DOHH2 (cell line): ENCODE data around the gene GRIN2A.

Experiments
- H3F3A ChIP-seq: fragments of 200-600 bp; sonication (generic), shearing (Covaris generic); 2 replicates; pipeline ENCODE4 v1.6.0; 2016; ENCODE audit warnings: antibody characterized with exemption, mild to moderate bottlenecking; ENCODE audit not compliant: control insufficient read depth, insufficient read depth
- H3K27ac ChIP-seq: fragments of 200-600 bp; sonication (generic); 2 replicates; pipeline ENCODE4 v1.5.1; 2014; ENCODE audit warnings: low read depth, mild to moderate bottlenecking, low read length, moderate library complexity
- H3K27me3 ChIP-seq: fragments of 200-600 bp; sonication (generic); 2 replicates; pipeline ENCODE4 v1.6.1; 2014; ENCODE audit warnings: mild to moderate bottlenecking, low read length, mixed read lengths; ENCODE audit not compliant: control insufficient read depth
- H3K36me3 ChIP-seq: fragments of 200-600 bp; sonication (generic); 2 replicates; pipeline ENCODE4 v1.6.1; 2014; ENCODE audit warnings: mild to moderate bottlenecking, low read length, moderate library complexity, mixed read lengths; ENCODE audit not compliant: control insufficient read depth
- H3K4me1 ChIP-seq: fragments of 200-600 bp; sonication (generic); 2 replicates; pipeline ENCODE4 v1.6.1; 2014; ENCODE audit warnings: mild to moderate bottlenecking, low read length, mixed read lengths; ENCODE audit not compliant: control insufficient read depth
- H3K4me2 ChIP-seq: fragments of 200-600 bp; sonication (generic); 2 replicates; pipeline ENCODE4 v1.6.0; 2014; ENCODE audit warnings: mild to moderate bottlenecking, low read length, moderate library complexity
- H3K4me3 ChIP-seq: fragments of 200-600 bp; sonication (generic); 2 replicates; pipeline ENCODE4 v1.5.1; 2014; ENCODE audit warnings: mild to moderate bottlenecking, low read length, mixed read lengths
- H3K79me2 ChIP-seq: fragments of 200-600 bp; sonication (generic); 2 replicates; pipeline ENCODE4 v1.6.1; 2014; ENCODE audit warnings: mild to moderate bottlenecking, low read length, mixed read lengths; ENCODE audit not compliant: control insufficient read depth
- H3K9me2 ChIP-seq: fragments of 200-600 bp; sonication (generic); replicated peaks from 2 replicates; pipeline ENCODE4 v1.6.1; 2014; ENCODE audit warnings: mild to moderate bottlenecking, low read length, mixed read lengths; ENCODE audit not compliant: control insufficient read depth
- H3K9me3 ChIP-seq: fragments of 200-600 bp; sonication (generic); 2 replicates; pipeline ENCODE4 v1.6.1; 2014; ENCODE audit warnings: antibody characterized with exemption, low read length, mixed read lengths; ENCODE audit not compliant: control insufficient read depth, insufficient read depth
- H4K20me1 ChIP-seq: fragments of 200-600 bp; sonication (generic); 2 replicates; pipeline ENCODE4 v1.6.0; 2014; ENCODE audit warnings: low read depth, mild to moderate bottlenecking, antibody characterized with exemption, low read length, moderate library complexity; ENCODE audit not compliant: control insufficient read depth, insufficient read depth
- EZH2phosphoT487 ChIP-seq: fragments of 200-600 bp; sonication (generic); IDR thresholded peaks from 2 replicates; pipeline ENCODE4 v1.6.1; 2017; ENCODE audit warnings: borderline replicate concordance, mild to moderate bottlenecking, antibody characterized with exemption, low read length, moderate library complexity, mixed read lengths
- TF ChIP-seq, protein P1 (sequence below): fragments of 200-600 bp; sonication (generic); IDR thresholded peaks from one replicate; pipeline ENCODE4 v1.5.1; 2014; ENCODE audit warnings: antibody characterized with exemption, mild to moderate bottlenecking, low read depth, low read length; ENCODE audit not compliant: poor library complexity, severe bottlenecking

The GRIN2A gene

DNA sequence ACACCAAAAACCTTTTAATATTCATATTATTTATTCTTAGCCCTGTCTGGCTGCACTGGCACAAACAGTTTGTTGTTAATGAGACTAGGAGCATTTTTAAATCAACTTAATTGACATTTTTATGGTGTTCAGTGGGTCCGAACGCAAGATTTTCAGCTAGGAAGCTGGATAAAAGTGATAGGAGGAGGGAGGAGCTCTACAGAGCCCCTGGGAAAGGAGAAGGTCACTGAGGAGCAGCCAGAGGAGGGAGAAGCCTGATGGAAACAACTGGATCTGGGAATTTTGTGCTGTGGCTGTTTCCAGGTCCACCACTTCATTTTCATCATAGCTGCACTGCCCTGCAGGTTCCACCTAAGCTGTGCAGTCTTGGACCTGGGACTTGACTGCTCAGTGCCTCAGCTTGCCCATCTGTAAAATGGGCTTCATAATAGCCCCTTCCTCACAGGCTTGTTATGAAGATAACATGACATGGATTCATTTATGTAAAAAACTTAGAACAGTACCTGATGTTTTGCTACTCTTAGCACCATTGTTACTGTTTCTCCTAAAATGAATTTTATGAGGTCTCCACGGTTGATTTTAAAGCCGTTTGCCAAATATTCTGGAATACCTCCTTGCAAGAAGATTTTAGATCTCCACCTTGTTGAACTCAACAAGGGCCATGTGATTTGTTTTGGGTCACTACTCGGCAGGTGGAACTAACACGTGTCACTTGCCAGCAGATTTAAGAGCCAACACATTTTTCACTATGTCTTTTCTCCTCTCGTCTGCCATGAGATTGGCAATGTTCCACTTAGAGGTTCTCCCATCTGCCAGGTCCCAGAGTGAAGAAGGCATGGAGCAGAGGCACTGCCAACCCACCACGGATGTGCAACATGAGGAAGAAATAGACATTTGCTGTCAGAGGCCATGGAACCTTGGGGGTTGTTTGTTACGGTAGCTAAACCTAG, 18.7 kb upstream of the GRIN2A start:
- TF ChIP-seq, protein P1, sequence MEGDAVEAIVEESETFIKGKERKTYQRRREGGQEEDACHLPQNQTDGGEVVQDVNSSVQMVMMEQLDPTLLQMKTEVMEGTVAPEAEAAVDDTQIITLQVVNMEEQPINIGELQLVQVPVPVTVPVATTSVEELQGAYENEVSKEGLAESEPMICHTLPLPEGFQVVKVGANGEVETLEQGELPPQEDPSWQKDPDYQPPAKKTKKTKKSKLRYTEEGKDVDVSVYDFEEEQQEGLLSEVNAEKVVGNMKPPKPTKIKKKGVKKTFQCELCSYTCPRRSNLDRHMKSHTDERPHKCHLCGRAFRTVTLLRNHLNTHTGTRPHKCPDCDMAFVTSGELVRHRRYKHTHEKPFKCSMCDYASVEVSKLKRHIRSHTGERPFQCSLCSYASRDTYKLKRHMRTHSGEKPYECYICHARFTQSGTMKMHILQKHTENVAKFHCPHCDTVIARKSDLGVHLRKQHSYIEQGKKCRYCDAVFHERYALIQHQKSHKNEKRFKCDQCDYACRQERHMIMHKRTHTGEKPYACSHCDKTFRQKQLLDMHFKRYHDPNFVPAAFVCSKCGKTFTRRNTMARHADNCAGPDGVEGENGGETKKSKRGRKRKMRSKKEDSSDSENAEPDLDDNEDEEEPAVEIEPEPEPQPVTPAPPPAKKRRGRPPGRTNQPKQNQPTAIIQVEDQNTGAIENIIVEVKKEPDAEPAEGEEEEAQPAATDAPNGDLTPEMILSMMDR = no peak
- TF ChIP-seq EZH2phosphoT487 = no peak
- Histone ChIP-seq H3K27ac (no peak overlapping the region), H3K36me3 (no peaks in the 10 kb centered on the region), H3K79me2 (no peaks in the 10 kb centered on the region), H3K4me3 (no peak overlapping the region), H3K9me2 (no peaks in the 10 kb centered on the region), H4K20me1 (no peaks in the 10 kb centered on the region), H3K4me1 (no peaks in the 10 kb centered on the region), H3F3A (no peaks in the 10 kb centered on the region), H3K27me3 (no peaks in the 10 kb centered on the region), H3K4me2 (no peak overlapping the region), H3K9me3 (no peaks in the 10 kb centered on the region)

DNA sequence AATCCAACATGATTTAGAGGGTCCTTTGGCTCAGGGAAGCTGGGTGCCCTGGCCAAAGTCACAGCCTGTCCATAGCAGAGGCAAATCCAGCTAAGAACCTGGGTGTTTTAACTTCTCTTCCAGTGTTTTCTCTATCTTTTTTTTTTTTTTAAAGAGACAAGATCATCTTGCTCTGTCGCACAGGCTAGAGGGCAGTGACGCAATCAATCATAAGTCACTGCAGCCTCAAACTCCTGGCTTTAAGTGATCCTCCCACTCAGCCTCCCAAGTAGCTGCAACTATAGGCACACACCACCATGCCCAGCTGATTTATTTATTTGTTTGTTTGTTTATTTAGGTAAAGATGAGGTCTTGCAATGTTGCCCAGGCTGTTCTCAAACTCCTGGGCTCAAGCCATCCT, 14.8 kb upstream of the GRIN2A start:
- Histone ChIP-seq H3K4me1 (no peaks in the 10 kb centered on the region), H3K36me3 (no peaks in the 10 kb centered on the region), H3K4me2 (no peak overlapping the region), H3K27ac (no peak overlapping the region), H3K9me3 (no peaks in the 10 kb centered on the region), H4K20me1 (no peaks in the 10 kb centered on the region), H3K79me2 (no peaks in the 10 kb centered on the region), H3K4me3 (no peak overlapping the region), H3K27me3 (no peaks in the 10 kb centered on the region), H3K9me2 (no peaks in the 10 kb centered on the region), H3F3A (no peaks in the 10 kb centered on the region)
- TF ChIP-seq, protein P1 = no peak
- no peak for TF ChIP-seq EZH2phosphoT487

DNA sequence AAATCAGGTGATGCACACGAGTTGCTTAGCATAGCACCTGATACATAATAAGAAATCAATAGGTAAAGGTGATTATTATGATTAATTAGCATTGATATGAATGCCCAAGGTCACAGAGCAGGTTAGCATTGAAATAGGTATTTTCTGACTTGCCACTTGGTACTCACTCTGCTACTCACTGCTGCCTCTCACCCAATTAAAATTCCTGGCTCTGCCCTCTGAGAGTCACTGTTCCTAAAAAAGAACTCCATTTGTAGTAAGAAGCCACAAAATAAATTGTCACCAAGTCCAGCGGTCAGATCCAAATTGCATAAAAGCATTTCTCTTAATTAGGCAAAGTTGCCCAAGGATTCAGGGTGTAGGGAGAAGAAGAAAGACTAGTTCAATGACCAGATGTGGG, 8.9 kb upstream of the GRIN2A start:
- Histone ChIP-seq H4K20me1 (no peaks in the 10 kb centered on the region), H3K9me3 (no peaks in the 10 kb centered on the region)

More for the DNA sequence above, 8.9 kb upstream of the GRIN2A start:
- no peaks in the 10 kb centered on the region for H3K4me1 ChIP-seq
- H3K9me2 ChIP-seq = no peaks in the 10 kb centered on the region
- H3F3A ChIP-seq = no peaks in the 10 kb centered on the region
- H3K27me3 ChIP-seq = no peaks in the 10 kb centered on the region
- H3K27ac ChIP-seq = no peak overlapping the region
- H3K4me2 ChIP-seq = no peak overlapping the region
- TF ChIP-seq, protein P1 = no peak
- no peak for TF ChIP-seq EZH2phosphoT487
- no peak overlapping the region for H3K4me3 ChIP-seq
- H3K79me2 ChIP-seq = no peaks in the 10 kb centered on the region
- no peaks in the 10 kb centered on the region for H3K36me3 ChIP-seq
